IPS-18a (cell line): ENCODE data around the gene SLC4A1.

Experiments
- H3K27ac ChIP-seq: one replicate; pipeline ENCODE4 v1.5.1; 2013; ENCODE audit warnings: low read length
- H3K27me3 ChIP-seq: one replicate; pipeline ENCODE4 v1.6.1; 2013; ENCODE audit warnings: mild to moderate bottlenecking, low read length; ENCODE audit not compliant: control insufficient read depth, insufficient read depth
- H3K36me3 ChIP-seq: one replicate; pipeline ENCODE4 v1.6.1; 2013; ENCODE audit warnings: low read depth, low read length; ENCODE audit not compliant: control insufficient read depth
- H3K4me1 ChIP-seq: one replicate; pipeline ENCODE4 v1.6.1; 2013; ENCODE audit warnings: low read depth, low read length; ENCODE audit not compliant: control insufficient read depth
- H3K4me3 ChIP-seq: one replicate; pipeline ENCODE4 v1.5.1; 2013; ENCODE audit warnings: low read length
- H3K9ac ChIP-seq: one replicate; pipeline ENCODE4 v1.6.1; 2013; ENCODE audit warnings: mild to moderate bottlenecking, low read length, moderate library complexity
- H3K9me3 ChIP-seq: one replicate; pipeline ENCODE4 v1.6.1; 2013; ENCODE audit warnings: low read depth, low read length; ENCODE audit not compliant: control insufficient read depth

The SLC4A1 gene

GRCh38 chr17:44216694-44217093, 51.2 kb downstream of the SLC4A1 start:
- H3K27ac ChIP-seq, result no peak overlapping the region
- H3K36me3 ChIP-seq, result peaks cover 33% of the 10 kb centered on the region
- H3K9ac ChIP-seq, result no peak overlapping the region
- peaks cover 7% of the 10 kb centered on the region for H3K4me1 ChIP-seq
- H3K4me3 ChIP-seq, result no peak overlapping the region
- no peaks in the 10 kb centered on the region for H3K27me3 ChIP-seq
- no peaks in the 10 kb centered on the region for H3K9me3 ChIP-seq

DNA sequence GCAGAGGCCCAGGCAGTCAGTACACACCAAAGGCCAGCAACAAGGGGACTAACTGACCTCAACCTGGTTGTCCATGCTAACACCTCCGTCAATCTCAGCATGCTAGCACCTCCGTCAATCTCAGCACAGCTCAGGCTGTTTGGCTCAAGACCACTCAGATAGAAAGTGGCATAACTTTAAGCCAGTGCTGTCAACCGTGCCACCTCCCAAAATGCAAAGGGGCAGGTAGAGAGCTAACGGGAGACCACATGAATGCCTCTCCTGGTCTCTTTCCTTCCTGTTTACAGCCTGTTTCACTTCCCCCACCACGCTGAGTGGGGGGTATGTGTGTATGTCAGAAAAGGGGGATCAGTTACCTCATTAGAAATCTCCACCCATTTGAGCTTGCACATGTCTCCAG, 51.8 kb downstream of the SLC4A1 start:
- Histone ChIP-seq H3K36me3 (peaks cover 39% of the 10 kb centered on the region), H3K9me3 (no peaks in the 10 kb centered on the region), H3K27ac (no peak overlapping the region), H3K4me1 (peaks cover 7% of the 10 kb centered on the region), H3K9ac (no peak overlapping the region), H3K4me3 (no peak overlapping the region), H3K27me3 (no peaks in the 10 kb centered on the region)

GRCh38 chr17:44214896-44215295, 53.0 kb downstream of the SLC4A1 start:
- H3K27ac ChIP-seq, result no peak overlapping the region

DNA sequence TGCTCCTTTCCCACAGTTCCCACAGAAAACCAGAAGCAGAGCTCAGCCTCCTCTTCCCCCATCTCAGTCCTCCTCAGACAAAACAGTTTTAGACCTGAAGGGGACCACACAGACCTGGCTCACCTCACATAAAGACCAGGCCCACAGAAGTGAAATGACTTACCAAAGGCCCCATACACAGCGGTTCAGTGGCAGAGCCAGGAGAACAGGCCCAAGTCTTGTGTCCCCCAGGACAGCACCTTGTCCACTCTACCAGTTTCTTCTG, 53.8 kb downstream of the SLC4A1 start:
- Histone ChIP-seq H3K36me3 (peaks cover 50% of the 10 kb centered on the region), H3K9me3 (no peaks in the 10 kb centered on the region), H3K27ac (no peak overlapping the region), H3K27me3 (no peaks in the 10 kb centered on the region), H3K9ac (no peak overlapping the region), H3K4me3 (no peak overlapping the region), H3K4me1 (peaks cover 7% of the 10 kb centered on the region)

More at GRCh38 chr17:44214896-44215295, 53.0 kb downstream of the SLC4A1 start:
- Histone ChIP-seq H3K36me3 (peaks cover 43% of the 10 kb centered on the region), H3K27me3 (no peaks in the 10 kb centered on the region), H3K9ac (no peak overlapping the region), H3K9me3 (no peaks in the 10 kb centered on the region), H3K4me3 (no peak overlapping the region), H3K4me1 (peaks cover 7% of the 10 kb centered on the region)

DNA sequence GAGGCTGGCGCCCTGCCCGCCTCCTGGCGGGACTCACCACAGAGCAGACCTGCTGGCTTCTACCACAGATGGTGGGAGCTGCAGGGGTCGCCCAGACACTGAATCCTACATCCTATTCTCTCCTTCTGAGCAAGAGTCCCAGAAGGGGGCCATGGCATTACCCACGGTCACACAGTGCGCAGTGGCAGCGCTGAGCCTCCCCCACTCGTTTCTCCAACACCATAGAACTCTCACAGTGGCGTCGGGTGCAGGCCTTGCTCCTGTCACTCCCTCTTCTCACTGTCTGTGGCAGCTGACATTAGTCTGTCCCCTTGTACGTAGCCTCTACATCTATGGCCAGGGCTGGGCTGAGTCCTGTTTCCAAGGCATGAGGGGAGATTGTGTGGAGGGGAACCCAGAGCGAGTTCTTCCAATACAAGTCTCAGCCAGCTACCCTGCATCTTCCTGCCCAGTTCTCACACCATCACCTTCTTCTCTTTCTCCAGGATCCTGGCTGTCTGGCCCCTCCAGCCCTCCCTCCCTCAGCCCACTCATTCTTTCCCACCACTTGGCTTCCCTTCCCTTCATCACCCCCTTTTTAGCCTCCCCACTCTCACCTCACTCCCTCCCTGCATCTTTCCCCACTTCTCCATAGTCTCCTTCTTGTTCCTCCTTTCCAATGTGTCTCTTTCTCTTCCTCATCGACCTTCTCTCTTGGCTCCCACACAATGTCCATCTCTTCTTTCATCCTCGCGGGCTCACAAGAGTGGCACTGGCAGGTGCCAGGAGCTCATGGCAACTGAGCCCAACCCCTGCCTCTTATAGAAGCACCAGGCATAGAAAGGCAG, 54.3 kb downstream of the SLC4A1 start:
- Histone ChIP-seq H3K27ac (no peak overlapping the region), H3K36me3 (peaks cover 56% of the 10 kb centered on the region), H3K4me3 (no peak overlapping the region), H3K27me3 (no peaks in the 10 kb centered on the region), H3K9ac (no peak overlapping the region), H3K9me3 (no peaks in the 10 kb centered on the region), H3K4me1 (peaks cover 7% of the 10 kb centered on the region)

DNA sequence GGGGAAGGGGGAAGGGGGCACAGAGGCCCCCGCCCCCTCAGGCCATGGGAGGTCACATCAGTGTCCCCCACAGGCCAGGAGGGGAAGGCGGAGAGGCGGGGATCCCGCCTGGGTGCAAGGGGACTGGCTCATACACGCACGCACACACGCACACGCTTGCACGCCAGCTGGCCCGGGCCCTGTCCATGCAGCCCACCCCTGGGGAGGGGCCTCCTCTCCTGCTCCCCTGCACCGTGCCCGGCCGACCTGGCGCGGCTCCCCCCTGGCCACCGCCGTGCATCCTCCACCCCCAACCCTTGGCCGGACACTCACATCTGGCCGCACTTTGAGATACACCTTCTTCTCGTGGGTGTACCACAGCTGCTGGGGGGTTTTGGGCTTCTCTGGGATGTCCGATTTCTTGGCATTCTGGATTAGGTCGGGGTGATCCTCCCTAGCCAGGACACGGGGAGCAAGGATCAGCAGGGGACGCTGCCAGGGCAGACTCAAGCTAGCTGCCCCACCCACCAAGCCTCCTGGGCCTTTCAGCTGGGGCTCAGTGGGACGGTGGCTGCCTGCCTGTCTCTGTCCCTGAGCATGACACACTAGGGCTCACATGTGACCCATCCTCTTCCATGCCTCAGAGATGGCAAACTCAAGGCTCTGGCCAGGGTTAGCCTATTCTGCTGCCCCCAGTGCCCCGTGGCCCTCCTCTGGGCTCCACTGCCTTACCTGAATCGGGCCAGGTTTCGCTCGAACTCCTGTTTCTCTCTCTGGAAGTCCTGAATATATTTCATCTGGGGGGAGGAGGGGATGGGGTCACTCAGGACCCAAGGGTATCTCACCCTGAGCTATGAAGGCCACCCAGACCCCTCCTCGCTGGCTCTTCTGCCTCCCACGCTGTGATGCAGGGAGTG, 55.2 kb downstream of the SLC4A1 start:
- H3K27me3 ChIP-seq, result no peaks in the 10 kb centered on the region
- H3K27ac ChIP-seq, result no peak overlapping the region
- H3K4me3 ChIP-seq, result no peak overlapping the region
- H3K9me3 ChIP-seq, result no peaks in the 10 kb centered on the region
- peaks cover 63% of the 10 kb centered on the region for H3K36me3 ChIP-seq
- peaks cover 5% of the 10 kb centered on the region for H3K4me1 ChIP-seq
- no peak overlapping the region for H3K9ac ChIP-seq

- H3K4me1 ChIP-seq, result no peaks in the 10 kb centered on the region
- H3K9ac ChIP-seq, result no peak overlapping the region
- peaks cover 66% of the 10 kb centered on the region for H3K36me3 ChIP-seq
- H3K27me3 ChIP-seq, result no peaks in the 10 kb centered on the region
- no peaks in the 10 kb centered on the region for H3K9me3 ChIP-seq
- no peak overlapping the region for H3K27ac ChIP-seq
- no peak overlapping the region for H3K4me3 ChIP-seq
These were observed 56.4 kb downstream of the SLC4A1 start for GRCh38 chr17:44211281-44212265.

- Histone ChIP-seq H3K4me1 (no peaks in the 10 kb centered on the region), H3K36me3 (peaks cover 56% of the 10 kb centered on the region), H3K27me3 (no peaks in the 10 kb centered on the region), H3K27ac (no peak overlapping the region), H3K4me3 (no peak overlapping the region), H3K9me3 (no peaks in the 10 kb centered on the region), H3K9ac (no peak overlapping the region)
These were observed 57.4 kb downstream of the SLC4A1 start for GRCh38 chr17:44210342-44211192.

- Histone ChIP-seq H3K4me3 (no peak overlapping the region), H3K4me1 (no peaks in the 10 kb centered on the region), H3K9me3 (no peaks in the 10 kb centered on the region), H3K27ac (no peak overlapping the region), H3K36me3 (peaks cover 49% of the 10 kb centered on the region), H3K27me3 (no peaks in the 10 kb centered on the region), H3K9ac (no peak overlapping the region)
These were observed 58.1 kb downstream of the SLC4A1 start for GRCh38 chr17:44209786-44210341.

DNA sequence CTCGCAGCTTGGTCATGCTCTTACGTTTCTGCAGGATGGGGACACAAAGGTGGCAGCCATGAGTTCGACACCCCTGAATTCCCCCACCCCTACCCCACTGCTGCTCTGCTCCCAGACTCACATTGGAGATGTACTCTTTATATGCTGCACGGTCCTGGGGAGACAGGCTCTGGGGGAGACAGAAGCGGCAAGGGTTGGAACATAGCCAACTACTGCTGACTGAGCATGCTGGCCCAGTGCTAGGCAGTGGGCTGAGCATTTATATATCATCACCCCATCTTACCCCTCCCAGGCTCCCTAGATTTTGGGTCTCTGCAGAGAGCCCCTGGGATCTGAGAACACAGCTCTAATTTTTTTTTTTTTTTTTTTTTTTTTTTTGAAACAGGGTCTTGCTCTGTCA, 60.2 kb downstream of the SLC4A1 start:
- H3K27ac ChIP-seq, result no peak overlapping the region
- no peak overlapping the region for H3K9ac ChIP-seq
- no peaks in the 10 kb centered on the region for H3K27me3 ChIP-seq
- peaks cover 3% of the 10 kb centered on the region for H3K4me1 ChIP-seq
- H3K9me3 ChIP-seq, result no peaks in the 10 kb centered on the region
- no peak overlapping the region for H3K4me3 ChIP-seq
- H3K36me3 ChIP-seq, result peaks cover 40% of the 10 kb centered on the region
